Hepatocyte (in vitro differentiated cells): ENCODE measurements around the gene SBF2. TPM values are rescaled to one million over a fixed set of nuclear protein-coding genes. Genes with fewer than 3 reads are reported as not detected.
"Not testable (repeated sequence)": the region's sequence is repeated elsewhere in the genome, so short reads cannot be mapped to it uniquely, and the experiment has no call there.

Source experiments
- DNase-seq: peaks from one replicate; pipeline ENCODE4 v3.0.0-alpha.2; 2016; ENCODE audit warnings: low spot score
- H2AFZ ChIP-seq: fragments of 200-600 bp; sonication (generic); 2 replicates; pipeline ENCODE4 v1.6.0; 2016; ENCODE audit warnings: antibody characterized with exemption, mild to moderate bottlenecking
- H3K27ac ChIP-seq: fragments of 200-600 bp; sonication (generic); 2 replicates; pipeline ENCODE4 v1.5.1; 2016; ENCODE audit warnings: mild to moderate bottlenecking
- H3K27me3 ChIP-seq: fragments of 200-600 bp; sonication (generic); 2 replicates; pipeline ENCODE4 v1.6.1; 2016
- H3K36me3 ChIP-seq: fragments of 200-600 bp; sonication (generic); replicated peaks from 2 replicates; pipeline ENCODE4 v1.5.1; 2016; ENCODE audit warnings: low read depth; ENCODE audit not compliant: insufficient read depth
- H3K4me1 ChIP-seq: fragments of 200-600 bp; sonication (generic); 2 replicates; pipeline ENCODE4 v1.5.1; 2016; ENCODE audit warnings: mild to moderate bottlenecking, moderate library complexity; ENCODE audit not compliant: insufficient read depth
- H3K4me2 ChIP-seq: fragments of 200-600 bp; sonication (generic); 2 replicates; pipeline ENCODE4 v1.6.0; 2016
- H3K4me3 ChIP-seq: fragments of 200-600 bp; sonication (generic); 2 replicates; pipeline ENCODE4 v1.5.1; 2016; ENCODE audit warnings: mild to moderate bottlenecking
- H3K79me2 ChIP-seq: fragments of 200-600 bp; sonication (generic); 2 replicates; pipeline ENCODE4 v1.6.0; 2017; ENCODE audit warnings: mild to moderate bottlenecking
- H3K9me2 ChIP-seq: fragments of 200-600 bp; sonication (generic); replicated peaks from 2 replicates; pipeline ENCODE4 v1.6.0; 2017; ENCODE audit warnings: mild to moderate bottlenecking; ENCODE audit not compliant: insufficient read depth
- H3K9me3 ChIP-seq: fragments of 200-600 bp; sonication (generic); 2 replicates; pipeline ENCODE4 v1.5.1; 2016; ENCODE audit warnings: low read depth, mild to moderate bottlenecking
- H4K20me1 ChIP-seq: fragments of 200-600 bp; sonication (generic); 2 replicates; pipeline ENCODE4 v1.6.0; 2016; ENCODE audit warnings: mild to moderate bottlenecking; ENCODE audit not compliant: insufficient read depth, poor library complexity, severe bottlenecking
- EZH2 ChIP-seq: fragments of 200-600 bp; sonication (generic); IDR thresholded peaks from 2 replicates; pipeline ENCODE4 v1.6.1; 2016; ENCODE audit warnings: antibody characterized with exemption, mild to moderate bottlenecking, borderline replicate concordance
- EZH2phosphoT487 ChIP-seq: fragments of 200-600 bp; sonication (generic); IDR thresholded peaks from one replicate; pipeline ENCODE4 v1.6.1; 2018; ENCODE audit warnings: antibody characterized with exemption, mild to moderate bottlenecking, low read depth, moderate library complexity; ENCODE audit not compliant: unreplicated experiment, severe bottlenecking
- WGBS: methylation state at CpG from one replicate; pipeline ENCODE4 v1.1.6; 2016; ENCODE audit warnings: low lambda C conversion rate; ENCODE audit errors: missing lambda C conversion rate; 5-methylcytosine and 5-hydroxymethylcytosine counted together
- polyA plus RNA-seq: library from polyadenylated mRNA; unstranded; fragments of >200 nt; fragmentation: Nextera tagmentation; extraction: Ambion mirVana; gene quantifications from 2 replicates; pipeline ENCODE4 v1.2.1, GENCODE V29; 2016
- total RNA-seq: library from RNA; depleted of rRNA; stranded (reverse); fragments of >200 nt; gene quantifications from 2 replicates; pipeline ENCODE4 v1.2.3, GENCODE V29; 2014
- TF ChIP-seq, protein P1 (sequence below): fragments of 200-600 bp; sonication (generic); IDR thresholded peaks from 2 replicates; pipeline ENCODE4 v1.5.1; 2016; ENCODE audit warnings: antibody characterized with exemption, mild to moderate bottlenecking; ENCODE audit not compliant: poor library complexity

Gene SBF2
- total and polyA plus RNA-seq, 2 experiments from 2014 or later: 25.7 to 83.2 TPM

DNA sequence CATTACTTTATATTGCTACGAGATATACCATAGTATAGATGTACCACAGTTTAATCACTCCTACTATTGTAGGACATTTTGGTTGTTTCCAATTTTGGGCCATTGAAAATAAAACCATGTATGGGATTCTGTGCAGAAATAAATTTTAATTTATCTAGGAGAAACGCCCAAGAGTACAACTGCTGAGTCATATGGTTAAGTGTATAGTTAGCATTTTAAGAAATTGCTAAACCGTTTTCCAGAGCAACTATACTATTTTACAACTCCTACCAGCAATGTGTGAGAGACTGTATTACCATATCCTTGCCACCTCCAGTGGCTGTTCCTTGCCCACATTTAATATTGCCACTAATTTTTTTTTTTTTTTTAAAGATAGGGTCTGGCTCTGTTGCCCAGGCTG is 163.1 kb downstream of the SBF2 start:
- Histone ChIP-seq H3K27ac (no peak overlapping the region), H3K4me1 (no peaks in the 10 kb centered on the region), H3K4me2 (no peak overlapping the region), H3K27me3 (no peaks in the 10 kb centered on the region), H4K20me1 (no peaks in the 10 kb centered on the region), H3K79me2 (no peaks in the 10 kb centered on the region), H3K36me3 (no peaks in the 10 kb centered on the region), H3K4me3 (no peak overlapping the region), H3K9me2 (no peaks in the 10 kb centered on the region), H3K9me3 (no peaks in the 10 kb centered on the region), H2AFZ (no peak overlapping the region)
- 94% methylated on average over 3 of the region's 3 CpGs for WGBS
- no peak for TF ChIP-seq EZH2
- no peak for TF ChIP-seq EZH2phosphoT487
- TF ChIP-seq, protein P1, sequence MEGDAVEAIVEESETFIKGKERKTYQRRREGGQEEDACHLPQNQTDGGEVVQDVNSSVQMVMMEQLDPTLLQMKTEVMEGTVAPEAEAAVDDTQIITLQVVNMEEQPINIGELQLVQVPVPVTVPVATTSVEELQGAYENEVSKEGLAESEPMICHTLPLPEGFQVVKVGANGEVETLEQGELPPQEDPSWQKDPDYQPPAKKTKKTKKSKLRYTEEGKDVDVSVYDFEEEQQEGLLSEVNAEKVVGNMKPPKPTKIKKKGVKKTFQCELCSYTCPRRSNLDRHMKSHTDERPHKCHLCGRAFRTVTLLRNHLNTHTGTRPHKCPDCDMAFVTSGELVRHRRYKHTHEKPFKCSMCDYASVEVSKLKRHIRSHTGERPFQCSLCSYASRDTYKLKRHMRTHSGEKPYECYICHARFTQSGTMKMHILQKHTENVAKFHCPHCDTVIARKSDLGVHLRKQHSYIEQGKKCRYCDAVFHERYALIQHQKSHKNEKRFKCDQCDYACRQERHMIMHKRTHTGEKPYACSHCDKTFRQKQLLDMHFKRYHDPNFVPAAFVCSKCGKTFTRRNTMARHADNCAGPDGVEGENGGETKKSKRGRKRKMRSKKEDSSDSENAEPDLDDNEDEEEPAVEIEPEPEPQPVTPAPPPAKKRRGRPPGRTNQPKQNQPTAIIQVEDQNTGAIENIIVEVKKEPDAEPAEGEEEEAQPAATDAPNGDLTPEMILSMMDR: no peak
- DNase-seq: no peak

DNA sequence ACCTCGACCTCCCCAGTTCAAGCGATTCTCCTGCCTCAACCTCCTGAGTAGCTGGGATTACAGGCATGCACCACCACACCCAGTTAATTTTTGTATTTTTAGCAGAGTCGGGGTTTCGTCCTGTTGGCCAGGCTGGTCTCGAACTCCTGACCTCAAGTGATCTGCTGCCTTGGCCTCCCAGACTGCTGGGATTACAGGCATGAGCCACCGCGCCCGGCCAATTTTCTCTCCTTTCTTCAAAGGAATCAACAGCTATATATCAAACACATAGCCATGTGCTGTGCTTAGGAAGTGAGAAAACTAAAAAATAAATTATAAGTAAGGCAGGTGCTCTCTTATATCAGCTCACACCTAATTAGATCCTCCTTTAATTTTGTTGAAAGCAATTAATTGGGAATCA is 164.8 kb downstream of the SBF2 start:
- not testable (repeated sequence) for H3K9me3 ChIP-seq, H4K20me1 ChIP-seq, H3K79me2 ChIP-seq, H3K27ac ChIP-seq, H3K4me3 ChIP-seq, H3K4me1 ChIP-seq, H2AFZ ChIP-seq, H3K27me3 ChIP-seq, H3K36me3 ChIP-seq, H3K4me2 ChIP-seq, H3K9me2 ChIP-seq, DNase-seq
- WGBS: 96% methylated on average over 8 of the region's 8 CpGs

DNA sequence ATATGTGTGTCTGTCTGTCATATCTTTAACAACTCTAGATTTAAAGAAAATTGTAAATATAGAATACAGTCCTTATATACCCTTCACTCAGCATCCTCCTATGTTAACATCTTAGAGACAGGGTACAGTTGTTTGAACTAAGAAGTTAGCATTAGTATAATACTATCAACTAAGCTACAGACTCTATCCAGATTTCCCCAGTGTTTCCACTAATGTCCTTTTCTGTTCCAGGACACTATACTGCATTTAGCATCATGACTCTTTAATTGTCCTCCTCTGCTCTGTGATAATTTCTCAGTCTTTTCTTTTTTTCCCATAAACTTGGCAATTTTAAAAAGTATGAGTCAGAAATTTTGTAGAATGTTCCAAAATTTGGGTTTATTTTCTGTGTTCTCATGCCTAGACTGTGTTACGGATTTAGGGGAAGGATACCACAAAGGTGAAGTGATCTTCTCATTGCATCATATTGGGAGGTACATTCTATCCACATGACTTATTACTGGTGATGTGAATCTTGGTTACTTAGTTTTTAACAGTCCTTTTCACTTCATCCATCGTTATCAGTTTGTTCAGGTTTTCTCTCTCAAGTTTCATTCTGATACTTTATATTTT is 168.4 kb downstream of the SBF2 start:
- Histone ChIP-seq H3K4me3 (no peak overlapping the region), H3K9me2 (no peaks in the 10 kb centered on the region), H3K36me3 (no peaks in the 10 kb centered on the region), H3K27me3 (no peaks in the 10 kb centered on the region), H4K20me1 (no peaks in the 10 kb centered on the region), H3K27ac (no peak overlapping the region), H3K79me2 (no peaks in the 10 kb centered on the region), H3K9me3 (no peaks in the 10 kb centered on the region), H3K4me2 (no peak overlapping the region), H2AFZ (no peak overlapping the region), H3K4me1 (no peaks in the 10 kb centered on the region)
- TF ChIP-seq EZH2: no peak
- TF ChIP-seq, protein P1: no peak
- no peak for TF ChIP-seq EZH2phosphoT487
- DNase-seq: no peak
- WGBS: 98% methylated on average over 2 of the region's 2 CpGs

DNA sequence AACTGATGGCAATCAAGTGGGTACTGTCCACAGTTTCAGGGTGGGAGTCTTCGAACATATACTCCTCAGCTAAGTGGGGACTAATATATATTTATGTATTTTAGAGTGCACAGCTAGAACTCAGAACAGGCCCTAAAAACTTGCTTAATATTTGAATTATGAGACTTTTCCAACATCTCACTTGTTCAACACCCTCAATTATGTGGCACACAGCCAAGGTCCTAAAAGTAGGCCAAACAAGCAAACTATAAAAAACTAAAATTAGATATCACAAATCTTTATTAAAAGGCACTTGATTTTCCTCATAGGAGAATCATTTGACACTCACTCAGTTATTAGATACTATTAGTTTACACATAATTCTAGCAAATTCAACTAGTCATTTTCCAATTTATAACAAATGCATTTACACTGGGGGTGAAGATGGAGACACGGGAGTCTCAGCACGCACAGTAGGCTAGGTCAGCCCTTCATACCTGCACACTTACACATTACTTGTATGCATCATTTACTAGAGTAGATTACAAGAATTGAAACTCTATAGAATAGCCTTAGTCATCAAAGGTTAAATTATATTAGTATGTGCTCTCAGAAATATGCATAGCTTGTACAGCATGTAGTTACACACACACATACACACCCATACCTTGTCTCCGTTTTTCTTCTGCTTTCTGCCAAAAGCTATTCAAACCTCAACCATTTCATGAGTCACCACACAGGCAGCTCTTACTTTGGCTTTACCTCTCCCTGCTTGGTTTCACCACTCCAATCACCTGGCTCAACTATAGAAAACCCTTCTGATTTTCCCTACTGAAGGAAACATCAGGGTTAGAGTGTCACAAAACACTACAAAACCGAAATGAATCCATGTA is 171.5 kb downstream of the SBF2 start:
- DNase-seq: peak; percentile 11
- no peaks in the 10 kb centered on the region for H3K36me3 ChIP-seq
- no peaks in the 10 kb centered on the region for H4K20me1 ChIP-seq
- no peaks in the 10 kb centered on the region for H3K79me2 ChIP-seq
- H3K27ac ChIP-seq: peak overlapping the region; percentile 43
- no peak overlapping the region for H3K4me3 ChIP-seq
- no peaks in the 10 kb centered on the region for H3K27me3 ChIP-seq
- no peaks in the 10 kb centered on the region for H3K9me2 ChIP-seq
- H3K4me2 ChIP-seq: peak overlapping the region; percentile 11
- no peaks in the 10 kb centered on the region for H3K4me1 ChIP-seq
- H2AFZ ChIP-seq: no peak overlapping the region
- 80% methylated on average over 5 of the region's 5 CpGs for WGBS
- no peak for TF ChIP-seq EZH2
- TF ChIP-seq, protein P1: no peak
- no peak for TF ChIP-seq EZH2phosphoT487
- no peaks in the 10 kb centered on the region for H3K9me3 ChIP-seq
